Keratinocyte (primary cell): ENCODE measurements around the gene MLXIPL.

Experiments used
- CTCF ChIP-seq, 3 experiments: IDR thresholded peaks in 1 of 3; conservative IDR thresholded peaks in 1 of 3; optimal IDR thresholded peaks in 1 of 3; 2 replicates in 2 of 3; 3 replicates in 1 of 3; pipeline versions ENCODE3 to v1.5.1; 2011; ENCODE audit warnings: low read length in 3 of 3, mild to moderate bottlenecking in 3 of 3, moderate library complexity in 2 of 3, control low read depth in 1 of 3, inconsistent platforms in 1 of 3; ENCODE audit not compliant: insufficient read depth in 2 of 3; ENCODE audit errors: extremely low read depth in 1 of 3
- EZH2 ChIP-seq: IDR thresholded peaks from one replicate; pipeline ENCODE4 v1.6.1; 2012; ENCODE audit warnings: inconsistent platforms, mild to moderate bottlenecking, low read length, moderate library complexity

- TF ChIP-seq CTCF (optimal IDR thresholded peaks at IDR 0.05 in 1 of 3, IDR thresholded peaks at IDR 0.05 in 1 of 3, conservative IDR thresholded peaks at IDR 0.05 in 1 of 3; ENCODE audit: extremely low read depth in 1 of 3, insufficient read depth in 2 of 3, low read length in 3 of 3) (peak in 2 of 3 experiments; percentile 26 to 35), EZH2 (no peak)
These were observed 11.6 kb downstream of the MLXIPL start for GRCh38 chr7:73612598-73613269.
